Measurements from ENCODE around the gene KIDINS220.

The KIDINS220 gene

DNA sequence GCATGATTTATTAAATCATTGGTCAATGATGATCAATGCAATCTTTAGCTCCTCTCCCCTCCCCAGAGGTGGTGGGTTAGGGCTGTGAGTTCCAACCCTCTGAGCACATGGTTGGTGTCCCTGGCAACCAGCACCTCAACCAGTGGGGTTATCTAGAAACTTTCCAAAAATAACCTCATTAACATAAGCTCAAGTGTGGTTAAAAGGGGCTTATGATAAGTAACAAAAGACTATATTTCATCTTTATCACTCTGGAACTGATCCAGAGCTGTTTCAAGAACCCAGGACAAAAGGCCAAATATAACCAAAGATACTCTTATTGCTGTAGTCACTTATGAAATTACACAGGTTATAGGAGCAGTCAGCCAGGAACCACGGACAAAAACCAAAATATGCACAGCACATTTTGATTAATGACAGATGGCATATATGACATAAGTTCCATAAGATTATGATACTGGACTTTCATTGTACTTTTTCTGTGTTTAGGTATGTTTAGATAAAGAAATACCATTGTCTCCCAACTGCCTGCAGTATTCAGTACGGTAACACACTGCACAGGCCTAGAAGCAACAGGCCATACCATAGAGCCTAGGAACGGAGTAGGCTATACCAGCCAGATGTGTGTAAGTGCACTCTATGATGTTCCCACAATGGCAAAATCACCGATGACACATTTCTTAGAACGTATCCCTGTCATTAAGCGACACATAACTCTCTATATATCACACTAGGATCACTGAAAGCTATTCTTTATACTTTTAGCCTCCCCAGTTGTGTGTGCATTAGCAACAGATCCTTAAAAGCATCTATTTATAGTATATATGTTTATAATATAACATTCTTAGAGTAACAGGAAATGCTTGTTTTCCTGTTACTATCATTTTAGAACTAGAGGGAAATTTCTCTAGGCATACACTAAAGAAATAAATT is 31.9 kb downstream of the KIDINS220 start:
- no CpG with 5 or more reads among the region's 6 CpGs for WGBS (ENCODE audit: insufficient coverage, insufficient read length)
- no peaks in the 10 kb centered on the region for H3K36me3 ChIP-seq (ENCODE audit: control insufficient read depth, insufficient read depth, low read length)
- DNase-seq (ENCODE audit: low read depth, low spot score) = no peak

DNA sequence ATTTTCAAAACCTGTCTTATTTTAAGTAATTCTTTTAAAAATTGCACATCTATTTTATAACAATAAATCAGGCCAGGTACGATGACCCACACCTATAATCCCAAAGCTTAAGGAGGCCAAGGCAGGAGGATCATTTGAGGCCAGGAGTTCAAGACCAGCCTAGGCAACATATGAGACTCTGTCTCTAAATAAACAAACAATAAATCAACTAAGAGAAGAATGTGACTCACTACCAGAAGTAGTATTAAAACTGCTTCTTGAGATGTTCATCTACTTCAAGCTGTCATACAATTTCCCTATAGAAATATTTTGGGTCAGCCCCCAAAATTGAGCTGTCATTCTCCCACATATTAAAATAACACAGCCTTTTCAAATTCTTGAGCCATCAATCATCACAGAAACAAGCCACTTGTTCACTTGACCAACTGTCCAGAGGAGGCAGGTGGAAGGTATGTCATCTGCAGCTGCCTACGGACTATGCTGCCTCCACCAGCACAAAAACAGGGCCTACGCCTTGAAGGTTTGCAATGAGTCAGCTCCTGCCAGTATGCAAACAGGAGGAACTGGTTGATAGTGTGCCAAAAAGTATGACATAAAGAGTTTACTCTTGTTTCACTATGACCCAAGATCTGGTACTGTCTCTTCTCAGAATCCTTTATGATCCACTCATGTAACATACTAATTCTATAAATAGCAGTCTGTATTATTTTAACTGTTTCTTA is 33.6 kb downstream of the KIDINS220 start:
- H3K4me1 ChIP-seq (ENCODE audit: control insufficient read depth, insufficient read depth, low read length) = no peaks in the 10 kb centered on the region
- no peak overlapping the region for H3K4me3 ChIP-seq (ENCODE audit: low read length)
- DNase-seq (ENCODE audit: low read depth, low spot score) = no peak
- H3K36me3 ChIP-seq (ENCODE audit: control insufficient read depth, insufficient read depth, low read length) = no peaks in the 10 kb centered on the region
- no peaks in the 10 kb centered on the region for H3K27me3 ChIP-seq (ENCODE audit: control insufficient read depth, insufficient read depth, low read length)
- no peaks in the 10 kb centered on the region for H3K9me3 ChIP-seq (ENCODE audit: control insufficient read depth, insufficient read depth, low read length)
- H3K27ac ChIP-seq (ENCODE audit: low read length) = no peak overlapping the region
- no CpG with 5 or more reads among the region's 3 CpGs for WGBS (ENCODE audit: insufficient coverage, insufficient read length)

More for the DNA sequence above, 31.9 kb downstream of the KIDINS220 start:
- H3K9me3 ChIP-seq (ENCODE audit: control insufficient read depth, insufficient read depth, low read length) = no peaks in the 10 kb centered on the region
- H3K4me3 ChIP-seq (ENCODE audit: low read length) = no peak overlapping the region
- H3K4me1 ChIP-seq (ENCODE audit: control insufficient read depth, insufficient read depth, low read length) = no peaks in the 10 kb centered on the region
- no peak overlapping the region for H3K27ac ChIP-seq (ENCODE audit: low read length)
- no peaks in the 10 kb centered on the region for H3K27me3 ChIP-seq (ENCODE audit: control insufficient read depth, insufficient read depth, low read length)

- no peak for DNase-seq (ENCODE audit: low read depth, low spot score)
- Histone ChIP-seq H3K27ac (ENCODE audit: low read length) (no peak overlapping the region), H3K4me1 (ENCODE audit: control insufficient read depth, insufficient read depth, low read length) (no peaks in the 10 kb centered on the region), H3K36me3 (ENCODE audit: control insufficient read depth, insufficient read depth, low read length) (no peaks in the 10 kb centered on the region), H3K4me3 (ENCODE audit: low read length) (no peak overlapping the region), H3K27me3 (ENCODE audit: control insufficient read depth, insufficient read depth, low read length) (no peaks in the 10 kb centered on the region), H3K9me3 (ENCODE audit: control insufficient read depth, insufficient read depth, low read length) (no peaks in the 10 kb centered on the region)
- WGBS (ENCODE audit: insufficient coverage, insufficient read length) = no CpG with 5 or more reads among the region's 3 CpGs
Observed at GRCh38 chr2:8802741-8803140, 34.7 kb downstream of the KIDINS220 start.

DNA sequence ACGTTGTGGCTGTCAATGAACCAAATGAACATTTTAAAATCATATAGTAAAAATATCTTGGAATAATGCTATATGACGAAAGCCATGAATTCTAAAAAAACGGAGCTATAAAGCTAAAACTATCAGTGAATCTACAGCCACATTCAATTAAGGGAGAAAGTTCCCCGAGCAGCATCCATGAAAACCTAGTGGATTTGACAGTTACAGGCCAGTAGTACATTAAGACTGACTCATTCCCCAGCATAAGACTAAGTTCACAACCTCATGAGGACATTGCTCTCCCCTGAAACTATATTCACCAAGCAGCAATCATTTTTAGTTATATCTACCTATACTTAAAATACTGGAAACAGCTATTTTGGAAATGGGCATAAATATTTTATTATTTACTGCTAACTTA is 36.6 kb downstream of the KIDINS220 start:
- H3K36me3 ChIP-seq (ENCODE audit: control insufficient read depth, insufficient read depth, low read length) = no peaks in the 10 kb centered on the region
- no peak for DNase-seq (ENCODE audit: low read depth, low spot score)
- H3K27ac ChIP-seq (ENCODE audit: low read length) = no peak overlapping the region
- H3K4me3 ChIP-seq (ENCODE audit: low read length) = no peak overlapping the region
- H3K27me3 ChIP-seq (ENCODE audit: control insufficient read depth, insufficient read depth, low read length) = no peaks in the 10 kb centered on the region
- no CpG with 5 or more reads among the region's 4 CpGs for WGBS (ENCODE audit: insufficient coverage, insufficient read length)
- H3K9me3 ChIP-seq (ENCODE audit: control insufficient read depth, insufficient read depth, low read length) = no peaks in the 10 kb centered on the region
- no peaks in the 10 kb centered on the region for H3K4me1 ChIP-seq (ENCODE audit: control insufficient read depth, insufficient read depth, low read length)

- Histone ChIP-seq H3K9me3 (ENCODE audit: control insufficient read depth, insufficient read depth, low read length) (no peaks in the 10 kb centered on the region), H3K4me1 (ENCODE audit: control insufficient read depth, insufficient read depth, low read length) (no peaks in the 10 kb centered on the region), H3K36me3 (ENCODE audit: control insufficient read depth, insufficient read depth, low read length) (no peaks in the 10 kb centered on the region), H3K27me3 (ENCODE audit: control insufficient read depth, insufficient read depth, low read length) (no peaks in the 10 kb centered on the region), H3K4me3 (ENCODE audit: low read length) (no peak overlapping the region), H3K27ac (ENCODE audit: low read length) (no peak overlapping the region)
- no peak for DNase-seq (ENCODE audit: low read depth, low spot score)
- WGBS (ENCODE audit: insufficient coverage, insufficient read length) = no CpG with 5 or more reads among the region's 5 CpGs
Observed at GRCh38 chr2:8800218-8800617, 37.2 kb downstream of the KIDINS220 start.

DNA sequence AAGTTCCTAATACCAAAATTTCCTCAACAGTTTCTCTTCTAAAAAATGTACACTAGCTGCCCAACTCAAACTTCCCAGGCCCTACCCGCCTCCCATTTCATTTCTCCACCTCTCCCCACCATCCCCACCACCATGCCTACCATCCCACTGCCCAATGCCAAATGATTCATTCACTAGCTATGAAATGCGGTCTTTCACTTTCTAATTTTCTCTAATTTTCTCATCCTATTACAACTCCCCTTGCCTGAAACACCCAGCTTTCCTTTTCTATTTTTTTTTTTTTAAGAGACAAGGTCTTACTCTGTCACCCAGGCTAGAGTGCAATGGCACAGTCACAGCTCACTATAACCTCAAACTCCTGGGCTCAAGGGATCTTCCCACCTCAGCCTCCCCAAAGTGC is 38.4 kb downstream of the KIDINS220 start:
- Histone ChIP-seq H3K27me3 (ENCODE audit: control insufficient read depth, insufficient read depth, low read length) (no peaks in the 10 kb centered on the region), H3K9me3 (ENCODE audit: control insufficient read depth, insufficient read depth, low read length) (no peaks in the 10 kb centered on the region), H3K36me3 (ENCODE audit: control insufficient read depth, insufficient read depth, low read length) (no peaks in the 10 kb centered on the region), H3K4me1 (ENCODE audit: control insufficient read depth, insufficient read depth, low read length) (no peaks in the 10 kb centered on the region), H3K27ac (ENCODE audit: low read length) (no peak overlapping the region), H3K4me3 (ENCODE audit: low read length) (no peak overlapping the region)
- WGBS (ENCODE audit: insufficient coverage, insufficient read length) = 100% methylated on average over 1 of the region's 2 CpGs
- no peak for DNase-seq (ENCODE audit: low read depth, low spot score)

- Histone ChIP-seq H3K4me3 (ENCODE audit: low read length) (no peak overlapping the region), H3K4me1 (ENCODE audit: control insufficient read depth, insufficient read depth, low read length) (no peaks in the 10 kb centered on the region), H3K36me3 (ENCODE audit: control insufficient read depth, insufficient read depth, low read length) (no peaks in the 10 kb centered on the region), H3K27ac (ENCODE audit: low read length) (no peak overlapping the region), H3K27me3 (ENCODE audit: control insufficient read depth, insufficient read depth, low read length) (no peaks in the 10 kb centered on the region), H3K9me3 (ENCODE audit: control insufficient read depth, insufficient read depth, low read length) (no peaks in the 10 kb centered on the region)
- WGBS (ENCODE audit: insufficient coverage, insufficient read length) = no CpG with 5 or more reads among the region's 2 CpGs
- DNase-seq (ENCODE audit: low read depth, low spot score) = no peak
Observed at GRCh38 chr2:8798393-8798792, 39.0 kb downstream of the KIDINS220 start.

- no peak for DNase-seq (ENCODE audit: low read depth, low spot score)
- WGBS (ENCODE audit: insufficient coverage, insufficient read length) = no CpG with 5 or more reads among the region's 2 CpGs
- H3K9me3 ChIP-seq (ENCODE audit: control insufficient read depth, insufficient read depth, low read length) = no peaks in the 10 kb centered on the region
Observed at GRCh38 chr2:8797682-8798081, 39.7 kb downstream of the KIDINS220 start.

DNA sequence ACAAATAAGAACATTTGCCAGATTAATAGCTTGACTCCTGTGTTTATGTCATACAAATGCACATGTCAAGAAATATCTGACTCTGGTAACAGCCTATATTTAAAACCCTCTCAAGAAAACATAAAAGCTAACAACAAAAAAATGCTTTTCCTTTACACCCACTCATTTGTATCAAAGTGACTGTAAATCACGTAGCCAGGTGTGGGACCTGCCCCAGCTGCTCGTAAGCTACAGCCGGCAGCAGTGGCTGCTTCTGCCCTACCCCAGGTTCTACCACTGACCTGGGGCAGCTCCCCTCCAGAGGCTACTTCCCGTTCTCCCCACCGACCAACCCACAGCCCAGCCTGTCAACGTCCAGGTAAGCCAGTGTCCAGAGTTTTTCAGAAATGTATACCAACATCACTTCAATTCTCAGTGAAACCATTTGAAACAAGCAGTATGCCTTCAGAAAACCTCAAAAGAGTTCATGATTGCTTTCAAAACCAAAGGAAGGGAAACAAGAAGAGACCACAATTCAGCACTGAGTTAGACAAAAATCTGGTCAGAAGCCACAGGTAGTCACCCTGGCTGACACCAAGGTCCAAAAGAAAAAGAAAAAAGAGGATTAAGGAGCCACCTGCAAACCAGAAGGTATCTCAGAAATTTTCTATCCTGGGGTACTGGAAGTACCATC is 40.4 kb downstream of the KIDINS220 start:
- no peaks in the 10 kb centered on the region for H3K9me3 ChIP-seq (ENCODE audit: control insufficient read depth, insufficient read depth, low read length)
- WGBS (ENCODE audit: insufficient coverage, insufficient read length) = no CpG with 5 or more reads among the region's 6 CpGs

More at GRCh38 chr2:8797682-8798081, 39.7 kb downstream of the KIDINS220 start:
- H3K4me3 ChIP-seq (ENCODE audit: low read length) = no peak overlapping the region
- H3K27me3 ChIP-seq (ENCODE audit: control insufficient read depth, insufficient read depth, low read length) = no peaks in the 10 kb centered on the region
- H3K36me3 ChIP-seq (ENCODE audit: control insufficient read depth, insufficient read depth, low read length) = no peaks in the 10 kb centered on the region
- H3K4me1 ChIP-seq (ENCODE audit: control insufficient read depth, insufficient read depth, low read length) = no peaks in the 10 kb centered on the region
- no peak overlapping the region for H3K27ac ChIP-seq (ENCODE audit: low read length)

GRCh38 chr2:8796315-8796848 is 41.0 kb downstream of the KIDINS220 start:
- Histone ChIP-seq H3K36me3 (ENCODE audit: control insufficient read depth, insufficient read depth, low read length) (no peaks in the 10 kb centered on the region), H3K4me3 (ENCODE audit: low read length) (no peak overlapping the region)
- no CpG with 5 or more reads among the region's 9 CpGs for whole genome bisulfite sequencing (ENCODE audit: insufficient coverage, insufficient read length)

More for the DNA sequence above, 40.4 kb downstream of the KIDINS220 start:
- H3K36me3 ChIP-seq (ENCODE audit: control insufficient read depth, insufficient read depth, low read length) = no peaks in the 10 kb centered on the region
- DNase-seq (ENCODE audit: low read depth, low spot score) = no peak
- H3K4me1 ChIP-seq (ENCODE audit: control insufficient read depth, insufficient read depth, low read length) = no peaks in the 10 kb centered on the region
- no peak overlapping the region for H3K27ac ChIP-seq (ENCODE audit: low read length)
- H3K4me3 ChIP-seq (ENCODE audit: low read length) = no peak overlapping the region
- no peaks in the 10 kb centered on the region for H3K27me3 ChIP-seq (ENCODE audit: control insufficient read depth, insufficient read depth, low read length)

More at GRCh38 chr2:8796315-8796848, 41.0 kb downstream of the KIDINS220 start:
- Histone ChIP-seq H3K9me3 (ENCODE audit: control insufficient read depth, insufficient read depth, low read length) (no peaks in the 10 kb centered on the region), H3K27me3 (ENCODE audit: control insufficient read depth, insufficient read depth, low read length) (no peaks in the 10 kb centered on the region), H3K4me1 (ENCODE audit: control insufficient read depth, insufficient read depth, low read length) (no peaks in the 10 kb centered on the region), H3K27ac (ENCODE audit: low read length) (no peak overlapping the region)
- DNase-seq (ENCODE audit: low read depth, low spot score) = no peak

Data from iPS DF 6.9 (cell line).